ENCODE measurements around the gene HIRA. TPM values are rescaled to one million over a fixed set of nuclear protein-coding genes. Genes with fewer than 3 reads are reported as not detected.
A peak's percentile ranks its signal among the peaks of the same experiment; 100 is the strongest.

HIRA gene
- total and polyA plus RNA-seq, 9 of the 15 experiments (the other 6 are each of a cell fraction or from before 2014, with no cell fraction given), result 0.96 to 132 (median 58.4) TPM

GRCh38 chr22:19448076-19448607 is 16.6 kb upstream of the HIRA start (continued):
- TF ChIP-seq, protein P1, sequence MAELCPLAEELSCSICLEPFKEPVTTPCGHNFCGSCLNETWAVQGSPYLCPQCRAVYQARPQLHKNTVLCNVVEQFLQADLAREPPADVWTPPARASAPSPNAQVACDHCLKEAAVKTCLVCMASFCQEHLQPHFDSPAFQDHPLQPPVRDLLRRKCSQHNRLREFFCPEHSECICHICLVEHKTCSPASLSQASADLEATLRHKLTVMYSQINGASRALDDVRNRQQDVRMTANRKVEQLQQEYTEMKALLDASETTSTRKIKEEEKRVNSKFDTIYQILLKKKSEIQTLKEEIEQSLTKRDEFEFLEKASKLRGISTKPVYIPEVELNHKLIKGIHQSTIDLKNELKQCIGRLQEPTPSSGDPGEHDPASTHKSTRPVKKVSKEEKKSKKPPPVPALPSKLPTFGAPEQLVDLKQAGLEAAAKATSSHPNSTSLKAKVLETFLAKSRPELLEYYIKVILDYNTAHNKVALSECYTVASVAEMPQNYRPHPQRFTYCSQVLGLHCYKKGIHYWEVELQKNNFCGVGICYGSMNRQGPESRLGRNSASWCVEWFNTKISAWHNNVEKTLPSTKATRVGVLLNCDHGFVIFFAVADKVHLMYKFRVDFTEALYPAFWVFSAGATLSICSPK (IDR thresholded peaks at IDR 0.05; ENCODE audit: borderline replicate concordance), result no peak
- TF ChIP-seq ZBTB7A (IDR thresholded peaks at IDR 0.05; ENCODE audit: borderline replicate concordance, control insufficient read depth, low read depth, low read length) (no peak), ZNF124 (CRISPR knock-in tag; IDR thresholded peaks at IDR 0.05) (no peak), FOXO4 (CRISPR knock-in tag; IDR thresholded peaks at IDR 0.05) (no peak), PTTG1 (tag; IDR thresholded peaks at IDR 0.05; ENCODE audit: low read depth) (no peak), ZNF239 (CRISPR knock-in tag; IDR thresholded peaks at IDR 0.05) (no peak), PRDM10 (IDR thresholded peaks at IDR 0.05; ENCODE audit: partially characterized antibody) (no peak), THRA (IDR thresholded peaks at IDR 0.05) (no peak), ZNF212 (CRISPR knock-in tag; IDR thresholded peaks at IDR 0.05) (no peak; the same call in 1 of the 2 replicates), MAFK (IDR thresholded peaks at IDR 0.05; ENCODE audit: low read length) (no peak), POLR2B (IDR thresholded peaks at IDR 0.05; ENCODE audit: low read depth, partially characterized antibody) (peak; percentile 1), BRF1 (IDR thresholded peaks at IDR 0.05; ENCODE audit: borderline replicate concordance, extremely low read depth, insufficient read length) (no peak), ZFP30 (CRISPR knock-in tag; IDR thresholded peaks at IDR 0.05; ENCODE audit: borderline replicate concordance) (no peak), SMARCA4 (IDR thresholded peaks at IDR 0.05) (peak; percentile 50; the same call in 1 of the 2 replicates), SPI1 (IDR thresholded peaks at IDR 0.05; ENCODE audit: borderline replicate concordance, low read depth, low read length) (no peak), KDM1A (IDR thresholded peaks at IDR 0.05) (no peak)
- TF ChIP-seq, protein P2, sequence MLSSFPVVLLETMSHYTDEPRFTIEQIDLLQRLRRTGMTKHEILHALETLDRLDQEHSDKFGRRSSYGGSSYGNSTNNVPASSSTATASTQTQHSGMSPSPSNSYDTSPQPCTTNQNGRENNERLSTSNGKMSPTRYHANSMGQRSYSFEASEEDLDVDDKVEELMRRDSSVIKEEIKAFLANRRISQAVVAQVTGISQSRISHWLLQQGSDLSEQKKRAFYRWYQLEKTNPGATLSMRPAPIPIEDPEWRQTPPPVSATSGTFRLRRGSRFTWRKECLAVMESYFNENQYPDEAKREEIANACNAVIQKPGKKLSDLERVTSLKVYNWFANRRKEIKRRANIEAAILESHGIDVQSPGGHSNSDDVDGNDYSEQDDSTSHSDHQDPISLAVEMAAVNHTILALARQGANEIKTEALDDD (IDR thresholded peaks at IDR 0.05), result no peak
- TF ChIP-seq, protein P3, sequence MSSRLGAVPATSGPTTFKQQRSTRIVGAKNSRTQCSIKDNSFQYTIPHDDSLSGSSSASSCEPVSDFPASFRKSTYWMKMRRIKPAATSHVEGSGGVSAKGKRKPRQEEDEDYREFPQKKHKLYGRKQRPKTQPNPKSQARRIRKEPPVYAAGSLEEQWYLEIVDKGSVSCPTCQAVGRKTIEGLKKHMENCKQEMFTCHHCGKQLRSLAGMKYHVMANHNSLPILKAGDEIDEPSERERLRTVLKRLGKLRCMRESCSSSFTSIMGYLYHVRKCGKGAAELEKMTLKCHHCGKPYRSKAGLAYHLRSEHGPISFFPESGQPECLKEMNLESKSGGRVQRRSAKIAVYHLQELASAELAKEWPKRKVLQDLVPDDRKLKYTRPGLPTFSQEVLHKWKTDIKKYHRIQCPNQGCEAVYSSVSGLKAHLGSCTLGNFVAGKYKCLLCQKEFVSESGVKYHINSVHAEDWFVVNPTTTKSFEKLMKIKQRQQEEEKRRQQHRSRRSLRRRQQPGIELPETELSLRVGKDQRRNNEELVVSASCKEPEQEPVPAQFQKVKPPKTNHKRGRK (tag; IDR thresholded peaks at IDR 0.05), result no peak
